Ramos (cell line): ENCODE results near the gene CASK.
"Not testable (repeated sequence)": the region's sequence is repeated elsewhere in the genome, so short reads cannot be mapped to it uniquely, and the experiment has no call there.

ENCODE experiments used
- in situ Hi-C: fragments of 300-500 bp; cut with MboI; formaldehyde crosslinking; loops from one replicate; pipeline ENCODE4 v1.14.3; 2022; ENCODE audit warnings: low sequenced_read_pairs; ENCODE audit not compliant: unreplicated experiment

CASK gene

GRCh38 chrX:41665686-41666085 lies 257.7 kb downstream of the CASK start:
- in situ Hi-C loops, result no loop called here

- in situ Hi-C loops, result no loop called here
These were observed 258.4 kb downstream of the CASK start for GRCh38 chrX:41664908-41665307.

GRCh38 chrX:41664375-41664901 lies 258.9 kb downstream of the CASK start:
- in situ Hi-C loops, result no loop called here

GRCh38 chrX:41661366-41662095 lies 261.8 kb downstream of the CASK start:
- in situ Hi-C loops, result no loop called here

- in situ Hi-C loops, result no loop called here
These were observed 267.7 kb downstream of the CASK start for GRCh38 chrX:41655631-41656030.

GRCh38 chrX:41655101-41655500 lies 268.3 kb downstream of the CASK start:
- in situ Hi-C loops, result no loop called here

- in situ Hi-C loops, result no loop called here
These were observed 270.2 kb downstream of the CASK start for GRCh38 chrX:41653125-41653524.

- in situ Hi-C loops, result not testable (repeated sequence)
These were observed 277.2 kb downstream of the CASK start for GRCh38 chrX:41646201-41646600.

GRCh38 chrX:41634284-41634683 lies 289.1 kb downstream of the CASK start:
- in situ Hi-C loops, result no loop called here

- in situ Hi-C loops, result no loop called here
These were observed 293.3 kb downstream of the CASK start for GRCh38 chrX:41630091-41630490.

- in situ Hi-C loops, result no loop called here
These were observed 293.8 kb downstream of the CASK start for GRCh38 chrX:41629539-41629938.

GRCh38 chrX:41621222-41621723 lies 302.1 kb downstream of the CASK start:
- in situ Hi-C loops, result no loop called here

- in situ Hi-C loops, result no loop called here
These were observed 304.1 kb downstream of the CASK start for GRCh38 chrX:41619221-41619620.

GRCh38 chrX:41616935-41617334 lies 306.4 kb downstream of the CASK start:
- in situ Hi-C loops, result no loop called here

- in situ Hi-C loops, result no loop called here
These were observed 307.1 kb downstream of the CASK start for GRCh38 chrX:41616255-41616654.

GRCh38 chrX:41608244-41608643 lies 315.1 kb downstream of the CASK start:
- in situ Hi-C loops, result no loop called here

GRCh38 chrX:41607264-41607832 lies 316.0 kb downstream of the CASK start:
- in situ Hi-C loops, result no loop called here

- in situ Hi-C loops, result not testable (repeated sequence)
These were observed 317.3 kb downstream of the CASK start for GRCh38 chrX:41606057-41606456.

GRCh38 chrX:41604766-41605543 lies 318.4 kb downstream of the CASK start:
- in situ Hi-C loops, result no loop called here

GRCh38 chrX:41604177-41604576 lies 319.2 kb downstream of the CASK start:
- in situ Hi-C loops, result no loop called here

- in situ Hi-C loops, result no loop called here
These were observed 319.8 kb downstream of the CASK start for GRCh38 chrX:41603596-41603995.
